ENCODE results near the gene IGFBP7.

DNA sequence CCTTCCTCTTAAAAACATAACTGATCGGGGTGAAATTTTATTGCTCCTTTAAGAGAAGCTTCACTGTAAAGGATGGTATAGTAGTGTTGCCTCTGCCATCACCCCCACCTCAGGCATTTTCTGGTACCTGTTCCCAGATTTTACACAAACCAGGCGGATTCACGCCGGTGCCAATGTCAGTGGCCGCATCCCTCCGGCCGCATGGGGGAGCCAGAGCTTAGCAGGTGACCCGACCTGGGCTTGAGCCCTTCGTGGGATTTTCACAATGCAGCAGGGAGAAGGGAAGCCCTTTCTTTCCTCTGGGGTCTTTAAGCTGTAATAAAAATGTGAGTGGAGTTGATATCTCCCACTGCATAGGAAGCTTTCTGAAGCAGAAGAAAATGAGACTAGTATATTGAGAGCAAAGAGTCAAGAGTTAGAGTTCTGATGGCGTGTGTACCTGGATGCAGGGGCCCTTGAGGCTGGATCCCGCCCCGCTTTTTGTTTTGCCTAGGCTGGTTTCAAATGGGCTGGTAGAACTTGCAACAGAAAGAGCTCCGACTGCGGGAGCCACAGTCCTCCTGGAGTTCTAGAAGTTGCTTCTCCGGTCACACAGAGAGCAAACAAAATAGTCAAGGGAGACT is 72.1 kb downstream of the IGFBP7 start:
- TF ChIP-seq POLR2A (IDR thresholded peaks at IDR 0.05): no peak
- TF ChIP-seq CTCF (IDR thresholded peaks at IDR 0.05 in 4 of 5, conservative IDR thresholded peaks at IDR 0.05 in 1 of 5): peak; percentile 34 to 67 (median 49)

All from gastrocnemius medialis (tissue), 4 donors.